Heart left ventricle (tissue), 16 donors: ENCODE results near the gene CCDC154. TPM values are rescaled to one million over a fixed set of nuclear protein-coding genes. Genes with fewer than 3 reads are reported as not detected.
A peak's percentile ranks its signal among the peaks of the same experiment; 100 is the strongest.

Source experiments
- ATAC-seq, 4 donors: fragments of 200-7000 bp; cut with Tn5 transposase; one replicate each; pipeline ENCODE4 v1.9.1; 2020 to 2022; ENCODE audit warnings: moderate library complexity in 4 of 4, mild to moderate bottlenecking in 3 of 4, moderate number of reproducible peaks in 1 of 4
- DNase-seq, 5 donors: peaks; one replicate each; pipeline ENCODE4 v3.0.0-alpha.2; 2020
- H3K27ac ChIP-seq, 12 donors: fragments of 200-600 bp; sonication (generic) in 4 of 12; one replicate each; pipeline versions ENCODE4 v1.5.0 to v1.8.0; 2016 to 2022; ENCODE audit warnings: mild to moderate bottlenecking in 2 of 12
- H3K27me3 ChIP-seq, 9 donors: fragments of 200-600 bp; sonication (generic) in 2 of 9; one replicate each; pipeline versions ENCODE4 v1.5.1 to v1.8.0; 2016 to 2022; ENCODE audit warnings: mild to moderate bottlenecking in 3 of 9
- H3K36me3 ChIP-seq, 9 donors: fragments of 200-600 bp; sonication (generic) in 2 of 9; one replicate each; pipeline versions ENCODE4 v1.5.0 to v1.8.0; 2018 to 2022; ENCODE audit warnings: mild to moderate bottlenecking in 2 of 9
- H3K4me1 ChIP-seq, 12 donors: fragments of 200-600 bp; sonication (generic) in 4 of 12; one replicate each; pipeline versions ENCODE4 v1.5.0 to v1.8.0; 2016 to 2022; ENCODE audit warnings: mild to moderate bottlenecking in 3 of 12
- H3K4me3 ChIP-seq, 12 donors: fragments of 200-600 bp; sonication (generic) in 4 of 12; one replicate each; pipeline versions ENCODE4 v1.5.0 to v1.8.0; 2017 to 2022; ENCODE audit warnings: mild to moderate bottlenecking in 9 of 12, moderate library complexity in 4 of 12
- H3K9me3 ChIP-seq, 12 donors: fragments of 200-600 bp; sonication (generic) in 4 of 12; one replicate each; pipeline versions ENCODE4 v1.5.0 to v1.8.0; 2016 to 2022; ENCODE audit warnings: mild to moderate bottlenecking in 1 of 12
- CTCF ChIP-seq, 12 donors: fragments of 200-600 bp; sonication (generic) in 4 of 12; IDR thresholded peaks; one replicate each; pipeline versions ENCODE4 v1.5.0 to v1.8.0; 2018 to 2022; ENCODE audit warnings: antibody characterized with exemption in 12 of 12, mild to moderate bottlenecking in 5 of 12
- POLR2A ChIP-seq, 2 donors: fragments of 450-650 bp; IDR thresholded peaks; one replicate each; pipeline ENCODE4 v1.6.1; 2017; ENCODE audit warnings: antibody characterized with exemption in 2 of 2, mild to moderate bottlenecking in 2 of 2, moderate library complexity in 2 of 2
- WGBS, 4 donors: extraction: QIAGEN DNeasy Blood & Tissue Kit in 2 of 4; methylation state at CpG; one replicate each; pipeline versions ENCODE4 v1.1.5 to v1.1.7; 2013 to 2018; 5-methylcytosine and 5-hydroxymethylcytosine counted together
- intact Hi-C, 10 donors: fragments of 100-400 bp; cut with DNase I; formaldehyde crosslinking; loops; one replicate each; pipeline versions ENCODE4 v1.11.1 to v1.14.2; 2022
- polyA plus RNA-seq, 2 donors: library from polyadenylated mRNA; stranded (reverse); fragments of 200-250 nt; gene quantifications; one replicate each; pipeline ENCODE4 v1.2.3, GENCODE V29; 2013
- total RNA-seq, 9 donors: library from RNA; depleted of rRNA in 2 of 9; stranded (reverse); fragments of >200 nt in 2 of 9; fragmentation: NEBNext Ultra II Directional in 3 of 9; extraction: Animal tissue kit (Norgen Biotek cat#: 25700) in 3 of 9; gene quantifications; one replicate each; pipeline versions ENCODE4 v1.1.0 to v1.2.4, GENCODE V29; 2016 to 2023
- donor health status: ischemic (EF 13 %, LVEDD 7.1; RV severe dilation, severe dysfunction).
- donor health status: healthy with polysubstance abuse.
- donor health status: DM: no; HTN: yes; CAD: no.
- donor health status: DM: no; HTN: no; CAD: no.
- donor health status: ischemic (EF 25% LVEDD 6.9; RV normal size, moderate dysfunction).
- donor health status: ischemic (EF 25% LVEDD 5.7; RV mildly dilated, moderate dysfunction).
- donor health status: healthy.
- donor health status: DM: yes; HTN: yes; CAD: no.
- donor health status: ischemic (EF 35%, LVEDD 5.7; RV mildly dilated, moderate dysfunction).
- donor health status: nonischemic (EF 11% LVEDD 7.7; RV severe dilation, severe dysfunction).
- donor health status: DM: yes; HTN: yes; CAD: no.
- donor health status: PGD.
- donor health status: ischemic (EF 29% LVEDD 5.4; RV normal size, mild dysfunction).
- donor health status: nonischemic (EF 23%, LVEDD 6.1; RV moderate dilation, normal function).

The CCDC154 gene
- total and polyA plus RNA-seq, 11 donors = 0.14 to 1.5 (median 0.68) TPM; not detected in 2

GRCh38 chr16:1429631-1430030 lies 14.7 kb downstream of the CCDC154 start:
- 84 to 95% (median 91%) methylated on average over 13 of the region's 13 CpGs for WGBS, 4 donors
- H3K27me3 ChIP-seq = no peaks in the 10 kb centered on the region
- no peak for TF ChIP-seq POLR2A (IDR thresholded peaks at IDR 0.05)
- no peak for TF ChIP-seq CTCF (IDR thresholded peaks at IDR 0.05)
- peaks cover 0 to 23% (median 1%) of the 10 kb centered on the region in 12 donors for H3K4me1 ChIP-seq
- DNase-seq (no peak), ATAC-seq (no peak)
- no peaks in the 10 kb centered on the region for H3K9me3 ChIP-seq
- H3K4me3 ChIP-seq = no peak overlapping the region
- H3K27ac ChIP-seq = no peak overlapping the region
- H3K36me3 ChIP-seq = no peaks in the 10 kb centered on the region
- intact Hi-C loops = loop anchor here in 2 of 10 donors (5.0 to 10.0 kb wide), 2 partner anchors 135 to 278 kb away; partner anchors contain the start of gene MAPK8IP3 (in 1 of the 2)

GRCh38 chr16:1429012-1429411 lies 15.3 kb downstream of the CCDC154 start:
- Histone ChIP-seq H3K27ac (peak overlapping the region in 1 of 12 donors; percentile 64), H3K4me3 (no peak overlapping the region), H3K4me1 (peaks cover 0 to 23% (median 1%) of the 10 kb centered on the region in 12 donors), H3K36me3 (no peaks in the 10 kb centered on the region), H3K9me3 (no peaks in the 10 kb centered on the region), H3K27me3 (no peaks in the 10 kb centered on the region)
- DNase-seq (no peak), ATAC-seq (peak in 1 of 4 donors; percentile 2)
- no peak for TF ChIP-seq POLR2A (IDR thresholded peaks at IDR 0.05)
- no peak for TF ChIP-seq CTCF (IDR thresholded peaks at IDR 0.05)
- 80 to 90% (median 89%) methylated on average over 8 to 11 of the region's 11 CpGs for WGBS, 4 donors
- intact Hi-C loops = loop anchor here in 2 of 10 donors (5.0 to 10.0 kb wide), 2 partner anchors 136 to 278 kb away; partner anchors contain the start of gene MAPK8IP3 (in 1 of the 2)

- Histone ChIP-seq H3K36me3 (no peaks in the 10 kb centered on the region), H3K9me3 (no peaks in the 10 kb centered on the region), H3K27me3 (no peaks in the 10 kb centered on the region), H3K27ac (peak overlapping the region in 3 of 12 donors; percentile 25 to 64 (median 53)), H3K4me1 (peaks cover 0 to 23% (median 1%) of the 10 kb centered on the region in 12 donors), H3K4me3 (peak overlapping the region in 10 of 12 donors; percentile 12 to 41 (median 31))
- intact Hi-C loops = loop anchor here in 2 of 10 donors (5.0 to 10.0 kb wide), 2 partner anchors 136 to 279 kb away; partner anchors contain the start of gene MAPK8IP3 (in 1 of the 2)
- ATAC-seq (peak in 3 of 4 donors; percentile 46 to 59 (median 51)), DNase-seq (peak in 2 of 5 donors; percentile 44 to 48)
- TF ChIP-seq CTCF (IDR thresholded peaks at IDR 0.05) (peak; percentile 24 to 67 (median 47)), POLR2A (IDR thresholded peaks at IDR 0.05) (no peak)
- WGBS, 4 donors = 19 to 51% (median 26%) methylated on average over 2 to 21 of the region's 21 CpGs
Observed at GRCh38 chr16:1428511-1428910, 15.8 kb downstream of the CCDC154 start.
